ENCODE data around the gene PLA2G7. TPM values are rescaled to one million over a fixed set of nuclear protein-coding genes. Genes with fewer than 3 reads are reported as not detected.

Gene PLA2G7
- total and polyA plus RNA-seq, 2 donors (not counting 3 experiments of a cell fraction or from before 2014, with no cell fraction given) = not detected

- H3K9me1 ChIP-seq (replicated peaks; ENCODE audit: control insufficient read depth, extremely low read depth, insufficient read depth, low read length) = no peaks in the 10 kb centered on the region
- H2AFZ ChIP-seq (ENCODE audit: low read depth, low read length) = no peak overlapping the region
- no peaks in the 10 kb centered on the region for H3K9me3 ChIP-seq (replicated peaks; ENCODE audit: control insufficient read depth, insufficient read depth, low read length)
- intact Hi-C loops (cut with micrococcal nuclease) = no loop called here
- H3K9ac ChIP-seq (replicated peaks; ENCODE audit: extremely low read depth, insufficient read depth, low read length) = no peak overlapping the region
- FAIRE-seq = no peak
- no peaks in the 10 kb centered on the region for H3K36me3 ChIP-seq (ENCODE audit: control insufficient read depth in 2 of 2, extremely low read depth in 1 of 2, insufficient read depth in 2 of 2, low read length in 2 of 2)
- no peaks in the 10 kb centered on the region for H3K4me1 ChIP-seq (ENCODE audit: control insufficient read depth, extremely low read depth, insufficient read depth, low read length)
- H4K20me1 ChIP-seq (replicated peaks; ENCODE audit: control insufficient read depth, extremely low read depth, insufficient read depth, low read length) = no peaks in the 10 kb centered on the region
- no peak for TF ChIP-seq POLR2A (IDR thresholded peaks at IDR 0.05; ENCODE audit: low read depth, low read length)
- no peak for TF ChIP-seq GATA2 (IDR thresholded peaks at IDR 0.05; ENCODE audit: insufficient read depth, insufficient read length, low read depth, low read length)
- no peak for TF ChIP-seq EZH2 (IDR thresholded peaks at IDR 0.05; ENCODE audit: borderline replicate concordance, low read depth, low read length, severe bottlenecking)
- no peak for TF ChIP-seq CTCF (IDR thresholded peaks at IDR 0.05; ENCODE audit: extremely low read depth in 1 of 2, insufficient read depth in 1 of 2, low read depth in 1 of 2, low read length in 2 of 2)
- no peak for DNase-seq (ENCODE audit: low read depth, low spot score)
- H3K27ac ChIP-seq (ENCODE audit: insufficient read depth, low read depth, low read length) = no peak overlapping the region
- no TSS peak for BruUV-seq (replicated peaks)
- no peak overlapping the region for H3K4me2 ChIP-seq (ENCODE audit: insufficient read depth, low read length)
- dilution Hi-C loops (cut with MboI; ENCODE audit: extremely low pct_ligation_motif_present, low sequenced_read_pairs) = no loop called here
- no peaks in the 10 kb centered on the region for H3K79me2 ChIP-seq (ENCODE audit: control insufficient read depth, insufficient read depth, low read length)
- H3K4me3 ChIP-seq (replicated peaks in 1 of 3; ENCODE audit: insufficient read depth in 1 of 3, low read depth in 1 of 3, low read length in 3 of 3) = no peak overlapping the region
- ChIA-PET CTCF (no interaction called here), POLR2A (no interaction called here)
- peaks cover 0 to 6% of the 10 kb centered on the region in 2 experiments for H3K27me3 ChIP-seq (ENCODE audit: control insufficient read depth in 2 of 2, insufficient read depth in 2 of 2, low read length in 2 of 2)
These were observed 8.4 kb upstream of the PLA2G7 start for GRCh38 chr6:46743425-46744158.

- no peak overlapping the region for H3K27ac ChIP-seq (ENCODE audit: insufficient read depth, low read depth, low read length)
- H3K4me3 ChIP-seq (replicated peaks in 1 of 3; ENCODE audit: insufficient read depth in 1 of 3, low read depth in 1 of 3, low read length in 3 of 3) = no peak overlapping the region
- FAIRE-seq (no peak), DNase-seq (ENCODE audit: low read depth, low spot score) (no peak)
- H3K4me2 ChIP-seq (ENCODE audit: insufficient read depth, low read length) = no peak overlapping the region
- H3K4me1 ChIP-seq (ENCODE audit: control insufficient read depth, extremely low read depth, insufficient read depth, low read length) = no peaks in the 10 kb centered on the region
- no peaks in the 10 kb centered on the region for H3K36me3 ChIP-seq (ENCODE audit: control insufficient read depth in 2 of 2, extremely low read depth in 1 of 2, insufficient read depth in 2 of 2, low read length in 2 of 2)
- H3K79me2 ChIP-seq (ENCODE audit: control insufficient read depth, insufficient read depth, low read length) = no peaks in the 10 kb centered on the region
- no peak overlapping the region for H2AFZ ChIP-seq (ENCODE audit: low read depth, low read length)
- H3K9me3 ChIP-seq (replicated peaks; ENCODE audit: control insufficient read depth, insufficient read depth, low read length) = no peaks in the 10 kb centered on the region
- TF ChIP-seq JUN (IDR thresholded peaks at IDR 0.05; ENCODE audit: borderline replicate concordance, insufficient read depth, insufficient read length, low read depth) (no peak), POLR2AphosphoS5 (IDR thresholded peaks at IDR 0.05; ENCODE audit: insufficient read depth, low read depth, low read length) (no peak), MYC (IDR thresholded peaks at IDR 0.05; ENCODE audit: low read depth, low read length) (no peak), POLR2A (IDR thresholded peaks at IDR 0.05; ENCODE audit: low read depth, low read length) (no peak), GATA2 (IDR thresholded peaks at IDR 0.05; ENCODE audit: insufficient read depth, insufficient read length, low read depth, low read length) (no peak), EZH2 (IDR thresholded peaks at IDR 0.05; ENCODE audit: borderline replicate concordance, low read depth, low read length, severe bottlenecking) (no peak), CTCF (IDR thresholded peaks at IDR 0.05; ENCODE audit: extremely low read depth in 1 of 2, insufficient read depth in 1 of 2, low read depth in 1 of 2, low read length in 2 of 2) (no peak), MAX (IDR thresholded peaks at IDR 0.05; ENCODE audit: insufficient read depth, insufficient read length) (no peak), FOS (IDR thresholded peaks at IDR 0.05; ENCODE audit: borderline replicate concordance, insufficient read depth, low read length) (no peak)
- peaks cover 0 to 8% of the 10 kb centered on the region in 2 experiments for H3K27me3 ChIP-seq (ENCODE audit: control insufficient read depth in 2 of 2, insufficient read depth in 2 of 2, low read length in 2 of 2)
- intact Hi-C loops (cut with micrococcal nuclease) (no loop called here), dilution Hi-C loops (cut with MboI; ENCODE audit: extremely low pct_ligation_motif_present, low sequenced_read_pairs) (no loop called here)
- ChIA-PET POLR2A (no interaction called here), CTCF (no interaction called here)
- no peak overlapping the region for H3K9ac ChIP-seq (replicated peaks; ENCODE audit: extremely low read depth, insufficient read depth, low read length)
- H3K9me1 ChIP-seq (replicated peaks; ENCODE audit: control insufficient read depth, extremely low read depth, insufficient read depth, low read length) = no peaks in the 10 kb centered on the region
- BruUV-seq (replicated peaks) = no TSS peak
- no peaks in the 10 kb centered on the region for H4K20me1 ChIP-seq (replicated peaks; ENCODE audit: control insufficient read depth, extremely low read depth, insufficient read depth, low read length)
These were observed 6.7 kb upstream of the PLA2G7 start for GRCh38 chr6:46741910-46742309.

All from endothelial cell of umbilical vein (primary cell).